Loucy (cell line): ENCODE data around the gene GPR32.
"Not testable (repeated sequence)": the region's sequence is repeated elsewhere in the genome, so short reads cannot be mapped to it uniquely, and the experiment has no call there.

Source experiments
- H2AFZ ChIP-seq: fragments of 200-600 bp; sonication (generic); 2 replicates; pipeline ENCODE4 v1.6.0; 2016; ENCODE audit warnings: antibody characterized with exemption, mild to moderate bottlenecking, low read length, moderate library complexity
- H3F3A ChIP-seq: fragments of 200-600 bp; 2 replicates; pipeline ENCODE4 v1.6.0; 2016; ENCODE audit warnings: antibody characterized with exemption, low read depth, mild to moderate bottlenecking
- H3K27me3 ChIP-seq: fragments of 200-600 bp; sonication (generic); 2 replicates; pipeline ENCODE4 v1.6.1; 2014; ENCODE audit warnings: low read length, mild to moderate bottlenecking; ENCODE audit not compliant: insufficient read depth, poor library complexity, severe bottlenecking
- H3K36me3 ChIP-seq: fragments of 200-600 bp; sonication (generic); 2 replicates; pipeline ENCODE4 v1.6.1; 2016; ENCODE audit warnings: low read length; ENCODE audit not compliant: insufficient read depth
- H3K4me1 ChIP-seq: fragments of 200-600 bp; sonication (generic); 2 replicates; pipeline ENCODE4 v1.5.1; 2014; ENCODE audit warnings: low read length, mild to moderate bottlenecking; ENCODE audit not compliant: insufficient read depth, poor library complexity, severe bottlenecking
- H3K4me2 ChIP-seq: fragments of 200-600 bp; sonication (generic); 2 replicates; pipeline ENCODE4 v1.6.0; 2014; ENCODE audit warnings: antibody characterized with exemption, low read length, low read depth, mild to moderate bottlenecking; ENCODE audit not compliant: poor library complexity, severe bottlenecking
- H3K4me3 ChIP-seq: fragments of 200-600 bp; sonication (generic); 2 replicates; pipeline ENCODE4 v1.5.1; 2014; ENCODE audit warnings: low read length, mild to moderate bottlenecking, mixed read lengths; ENCODE audit not compliant: poor library complexity, severe bottlenecking
- H3K79me2 ChIP-seq: fragments of 200-600 bp; sonication (generic); 2 replicates; pipeline ENCODE4 v1.6.1; 2014; ENCODE audit warnings: low read length; ENCODE audit not compliant: insufficient read depth
- H3K9ac ChIP-seq: fragments of 200-600 bp; sonication (generic); 2 replicates; pipeline ENCODE4 v1.6.0; 2014; ENCODE audit warnings: mild to moderate bottlenecking, low read depth, low read length, moderate library complexity; ENCODE audit not compliant: poor library complexity, severe bottlenecking
- H3K9me2 ChIP-seq: fragments of 200-600 bp; sonication (generic); replicated peaks from 2 replicates; pipeline ENCODE4 v1.6.1; 2016; ENCODE audit warnings: low read depth, low read length, mixed read lengths
- H3K9me3 ChIP-seq: fragments of 200-600 bp; sonication (generic); 2 replicates; pipeline ENCODE4 v1.6.1; 2014; ENCODE audit warnings: mild to moderate bottlenecking, antibody characterized with exemption, low read length, low read depth; ENCODE audit not compliant: insufficient read depth
- H4K20me1 ChIP-seq: fragments of 200-600 bp; sonication (generic); 2 replicates; pipeline ENCODE4 v1.6.0; 2014; ENCODE audit warnings: antibody characterized with exemption, low read length, mild to moderate bottlenecking; ENCODE audit not compliant: insufficient read depth, poor library complexity, severe bottlenecking
- CTCF ChIP-seq: fragments of 200-600 bp; sonication (generic); conservative IDR thresholded peaks from 2 replicates; pipeline ENCODE4 v1.5.1; 2014; ENCODE audit warnings: mild to moderate bottlenecking, antibody characterized with exemption, low read length
- EZH2phosphoT487 ChIP-seq: fragments of 200-600 bp; IDR thresholded peaks from 2 replicates; pipeline ENCODE4 v1.6.1; 2018; ENCODE audit warnings: antibody characterized with exemption, mild to moderate bottlenecking, moderate library complexity, borderline replicate concordance

GPR32 gene

DNA sequence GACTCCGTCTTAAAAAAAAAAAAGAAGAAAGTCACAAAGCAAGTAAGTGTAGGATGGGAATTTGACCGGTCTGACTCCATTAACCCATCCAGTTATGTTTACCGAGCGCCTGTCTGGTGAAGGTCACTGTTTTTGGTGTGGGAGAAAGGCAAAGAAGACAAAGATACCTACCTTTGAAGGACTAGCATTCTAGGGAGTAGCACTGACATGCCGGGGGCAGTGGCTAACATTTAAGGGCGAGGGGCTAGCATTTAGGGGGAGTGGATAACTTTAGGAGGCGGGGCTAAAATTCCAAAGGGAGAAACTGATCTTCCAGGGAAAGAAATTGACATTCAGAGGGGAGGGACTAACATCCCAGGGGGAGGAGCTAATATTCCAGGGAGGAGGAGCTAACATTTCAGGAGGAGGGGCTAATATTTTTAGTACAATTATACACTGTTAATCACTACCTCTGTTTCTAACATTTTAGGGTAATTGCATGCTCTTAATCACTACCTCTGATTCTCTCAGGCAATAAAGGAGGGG, 8.7 kb downstream of the GPR32 start:
- H4K20me1 ChIP-seq: no peaks in the 10 kb centered on the region
- no peaks in the 10 kb centered on the region for H3K9me2 ChIP-seq
- TF ChIP-seq EZH2phosphoT487 (no peak), CTCF (no peak)
- H3K4me1 ChIP-seq: no peaks in the 10 kb centered on the region
- no peak overlapping the region for H3K4me3 ChIP-seq
- no peaks in the 10 kb centered on the region for H3F3A ChIP-seq
- no peaks in the 10 kb centered on the region for H3K27me3 ChIP-seq
- no peak overlapping the region for H3K4me2 ChIP-seq
- H3K9ac ChIP-seq: no peak overlapping the region
- no peaks in the 10 kb centered on the region for H3K9me3 ChIP-seq
- no peaks in the 10 kb centered on the region for H3K36me3 ChIP-seq
- H3K79me2 ChIP-seq: no peaks in the 10 kb centered on the region
- H2AFZ ChIP-seq: no peak overlapping the region

DNA sequence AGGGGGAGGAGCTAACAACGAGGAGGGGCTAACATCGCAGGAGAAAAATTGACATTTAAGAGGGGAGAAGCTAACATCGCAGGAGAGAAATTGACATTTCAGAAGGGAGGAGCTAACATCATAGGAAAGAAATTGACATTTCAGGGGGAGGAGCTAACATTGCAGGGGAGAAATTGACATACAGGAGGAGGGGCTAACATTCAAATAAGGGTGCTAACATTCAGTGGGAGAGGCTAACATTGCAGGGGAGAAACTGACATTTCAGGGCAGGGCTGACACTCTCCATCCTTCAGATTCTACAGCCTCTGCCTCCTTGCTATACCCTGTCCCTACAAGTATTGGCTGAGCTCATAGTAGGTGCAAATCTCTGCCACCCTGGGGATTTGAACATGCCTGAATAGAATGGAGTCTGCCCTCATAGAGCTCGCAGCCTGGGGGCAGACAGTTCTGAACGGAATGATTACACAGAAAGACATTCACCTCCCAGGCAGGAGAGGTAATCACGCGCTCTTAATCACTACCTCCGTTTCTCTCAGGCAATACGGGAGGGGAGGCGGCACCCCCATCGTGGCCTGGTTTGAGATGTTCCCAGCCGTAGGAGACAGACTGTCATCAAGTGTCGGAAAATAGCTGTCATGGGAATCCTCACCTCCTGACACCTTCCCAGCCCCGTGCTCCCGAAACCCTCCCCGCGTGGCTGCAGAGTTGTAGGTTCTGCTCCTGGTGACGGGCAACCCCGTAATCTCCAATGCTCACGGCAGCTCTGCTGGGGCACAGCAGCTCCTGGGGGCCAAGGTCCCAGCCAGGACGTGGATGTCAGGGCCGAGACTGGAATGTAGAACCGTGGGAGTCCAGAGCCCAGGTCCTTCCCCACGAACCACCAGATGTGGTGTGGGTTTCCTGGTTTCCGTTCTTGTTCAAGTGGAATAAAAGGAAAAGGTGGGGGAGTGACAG, 9.5 kb downstream of the GPR32 start:
- Histone ChIP-seq H3K9me3 (no peaks in the 10 kb centered on the region), H2AFZ (no peak overlapping the region), H3K9me2 (no peaks in the 10 kb centered on the region), H3K4me3 (no peak overlapping the region), H4K20me1 (no peaks in the 10 kb centered on the region), H3K9ac (no peak overlapping the region), H3F3A (no peaks in the 10 kb centered on the region), H3K4me1 (no peaks in the 10 kb centered on the region), H3K4me2 (no peak overlapping the region), H3K79me2 (no peaks in the 10 kb centered on the region), H3K27me3 (no peaks in the 10 kb centered on the region), H3K36me3 (no peaks in the 10 kb centered on the region)
- TF ChIP-seq CTCF: no peak
- TF ChIP-seq EZH2phosphoT487: no peak

- H3K79me2 ChIP-seq: no peaks in the 10 kb centered on the region
- no peaks in the 10 kb centered on the region for H3K27me3 ChIP-seq
- no peaks in the 10 kb centered on the region for H3K9me2 ChIP-seq
- no peaks in the 10 kb centered on the region for H3K9me3 ChIP-seq
- no peaks in the 10 kb centered on the region for H3K36me3 ChIP-seq
- H3K4me3 ChIP-seq: no peak overlapping the region
- no peaks in the 10 kb centered on the region for H3K4me1 ChIP-seq
- no peaks in the 10 kb centered on the region for H3F3A ChIP-seq
- H4K20me1 ChIP-seq: no peaks in the 10 kb centered on the region
- H2AFZ ChIP-seq: no peak overlapping the region
- H3K4me2 ChIP-seq: no peak overlapping the region
- H3K9ac ChIP-seq: no peak overlapping the region
- no peak for TF ChIP-seq EZH2phosphoT487
- TF ChIP-seq CTCF: no peak
These were observed 10.6 kb downstream of the GPR32 start for GRCh38 chr19:50780753-50781435.

GRCh38 chr19:50783848-50784152, 13.5 kb downstream of the GPR32 start:
- not testable (repeated sequence) for H3K36me3 ChIP-seq, H3K9me3 ChIP-seq, H3K4me1 ChIP-seq, H2AFZ ChIP-seq, H3K9ac ChIP-seq, H3K27me3 ChIP-seq, H3K79me2 ChIP-seq, H3K9me2 ChIP-seq, H3K4me2 ChIP-seq, H3F3A ChIP-seq, H4K20me1 ChIP-seq, H3K4me3 ChIP-seq
